ENCODE data around the gene CD3E.

DNA sequence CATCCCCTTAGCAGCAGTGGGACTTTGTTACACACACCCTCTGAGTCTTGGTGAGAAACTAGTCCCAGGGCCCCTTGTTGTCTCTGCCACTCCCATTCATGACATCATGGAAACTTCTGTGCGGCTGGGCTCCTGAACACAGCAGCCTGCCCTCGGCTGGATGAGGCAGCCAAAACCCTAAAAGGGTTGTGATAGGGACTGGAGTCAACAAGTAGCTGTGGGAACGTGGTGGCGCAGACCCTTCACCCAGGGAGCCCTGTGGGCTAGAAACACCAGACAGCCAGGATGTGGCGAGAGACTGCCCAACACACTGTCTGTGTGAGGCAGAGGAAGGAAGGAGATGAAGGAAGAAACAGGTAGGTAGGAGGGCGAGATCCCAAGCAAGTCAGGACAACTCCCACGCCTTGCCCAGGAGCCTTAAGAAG, 34.1 kb downstream of the CD3E start:
- TF ChIP-seq, protein P1, sequence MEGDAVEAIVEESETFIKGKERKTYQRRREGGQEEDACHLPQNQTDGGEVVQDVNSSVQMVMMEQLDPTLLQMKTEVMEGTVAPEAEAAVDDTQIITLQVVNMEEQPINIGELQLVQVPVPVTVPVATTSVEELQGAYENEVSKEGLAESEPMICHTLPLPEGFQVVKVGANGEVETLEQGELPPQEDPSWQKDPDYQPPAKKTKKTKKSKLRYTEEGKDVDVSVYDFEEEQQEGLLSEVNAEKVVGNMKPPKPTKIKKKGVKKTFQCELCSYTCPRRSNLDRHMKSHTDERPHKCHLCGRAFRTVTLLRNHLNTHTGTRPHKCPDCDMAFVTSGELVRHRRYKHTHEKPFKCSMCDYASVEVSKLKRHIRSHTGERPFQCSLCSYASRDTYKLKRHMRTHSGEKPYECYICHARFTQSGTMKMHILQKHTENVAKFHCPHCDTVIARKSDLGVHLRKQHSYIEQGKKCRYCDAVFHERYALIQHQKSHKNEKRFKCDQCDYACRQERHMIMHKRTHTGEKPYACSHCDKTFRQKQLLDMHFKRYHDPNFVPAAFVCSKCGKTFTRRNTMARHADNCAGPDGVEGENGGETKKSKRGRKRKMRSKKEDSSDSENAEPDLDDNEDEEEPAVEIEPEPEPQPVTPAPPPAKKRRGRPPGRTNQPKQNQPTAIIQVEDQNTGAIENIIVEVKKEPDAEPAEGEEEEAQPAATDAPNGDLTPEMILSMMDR (IDR thresholded peaks at IDR 0.05; ENCODE audit: extremely low read depth in 1 of 2, insufficient read depth in 1 of 2, low read depth in 1 of 2, low read length in 2 of 2) = no peak
- TF ChIP-seq, protein P2, sequence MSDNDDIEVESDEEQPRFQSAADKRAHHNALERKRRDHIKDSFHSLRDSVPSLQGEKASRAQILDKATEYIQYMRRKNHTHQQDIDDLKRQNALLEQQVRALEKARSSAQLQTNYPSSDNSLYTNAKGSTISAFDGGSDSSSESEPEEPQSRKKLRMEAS (IDR thresholded peaks at IDR 0.05; ENCODE audit: insufficient read depth, insufficient read length) = no peak
- TF ChIP-seq POLR2A (IDR thresholded peaks at IDR 0.05; ENCODE audit: low read depth, low read length) (no peak), POLR2AphosphoS5 (IDR thresholded peaks at IDR 0.05; ENCODE audit: insufficient read depth, low read depth, low read length) (no peak), GATA2 (IDR thresholded peaks at IDR 0.05; ENCODE audit: insufficient read depth, insufficient read length, low read depth, low read length) (no peak), FOS (IDR thresholded peaks at IDR 0.05; ENCODE audit: borderline replicate concordance, insufficient read depth, low read length) (no peak), EZH2 (IDR thresholded peaks at IDR 0.05; ENCODE audit: borderline replicate concordance, low read depth, low read length, severe bottlenecking) (no peak), MYC (IDR thresholded peaks at IDR 0.05; ENCODE audit: low read depth, low read length) (no peak), JUN (IDR thresholded peaks at IDR 0.05; ENCODE audit: borderline replicate concordance, insufficient read depth, insufficient read length, low read depth) (no peak)
